GM18858 (cell line): Measurements from ENCODE around the gene SETD4.

ENCODE experiments used
- ATAC-seq: cut with Tn5 transposase; IDR thresholded peaks from one replicate; pipeline ENCODE4 v1.9.1; 2021; ENCODE audit not compliant: unreplicated experiment

The SETD4 gene

GRCh38 chr21:36015045-36015444 is 45.3 kb downstream of the SETD4 start:
- no peak for ATAC-seq

- no peak for ATAC-seq
Observed at GRCh38 chr21:36010801-36011200, 49.5 kb downstream of the SETD4 start.

- no peak for ATAC-seq
Observed at GRCh38 chr21:36008505-36008904, 51.8 kb downstream of the SETD4 start.

GRCh38 chr21:36005879-36006400 is 54.4 kb downstream of the SETD4 start:
- ATAC-seq: no peak

GRCh38 chr21:36005018-36005417 is 55.3 kb downstream of the SETD4 start:
- no peak for ATAC-seq

GRCh38 chr21:36004441-36004840 is 55.9 kb downstream of the SETD4 start:
- no peak for ATAC-seq

- no peak for ATAC-seq
Observed at GRCh38 chr21:36003776-36004175, 56.5 kb downstream of the SETD4 start.

- no peak for ATAC-seq
Observed at GRCh38 chr21:35996217-35996616, 64.1 kb downstream of the SETD4 start.

GRCh38 chr21:35995522-35996088 is 64.7 kb downstream of the SETD4 start:
- no peak for ATAC-seq

GRCh38 chr21:35994613-35995012 is 65.7 kb downstream of the SETD4 start:
- no peak for ATAC-seq

GRCh38 chr21:35993875-35994490 is 66.3 kb downstream of the SETD4 start:
- no peak for ATAC-seq

- ATAC-seq: no peak
Observed at GRCh38 chr21:35991131-35991530, 69.2 kb downstream of the SETD4 start.

- no peak for ATAC-seq
Observed at GRCh38 chr21:35990609-35991008, 69.7 kb downstream of the SETD4 start.

- no peak for ATAC-seq
Observed at GRCh38 chr21:35989138-35989735, 71.1 kb downstream of the SETD4 start.

- no peak for ATAC-seq
Observed at GRCh38 chr21:35988416-35989137, 71.7 kb downstream of the SETD4 start.

GRCh38 chr21:35987475-35987874 is 72.9 kb downstream of the SETD4 start:
- no peak for ATAC-seq

- ATAC-seq: no peak
Observed at GRCh38 chr21:35984654-35985361, 75.5 kb downstream of the SETD4 start.
